HepG2 (cell line): ENCODE data around the gene ORM1.

Experiments used
- CTCF ChIP-seq: sonication (generic); formaldehyde crosslinking; IDR thresholded peaks from 2 replicates; pipeline ENCODE4 v1.5.0; 2020; ENCODE audit warnings: mild to moderate bottlenecking, missing genetic modification reagents, moderate library complexity
- HMGXB4 ChIP-seq, 2 experiments: sonication (generic) in 1 of 2; formaldehyde crosslinking in 1 of 2; IDR thresholded peaks; 2 replicates each; pipeline versions ENCODE4 v1.4.0 to v1.6.1; 2018 to 2020; ENCODE audit warnings: missing genetic modification reagents in 2 of 2, borderline replicate concordance in 1 of 2, low read depth in 1 of 2, mild to moderate bottlenecking in 1 of 2, missing biosample characterization in 1 of 2
- PBX3 ChIP-seq: sonication (generic); formaldehyde crosslinking; IDR thresholded peaks from 2 replicates; pipeline ENCODE4 v1.8.1; 2023; ENCODE audit warnings: missing genetic modification reagents, inconsistent platforms, borderline replicate concordance
- SOX6 ChIP-seq, 2 experiments: fragments of 450-650 bp in 1 of 2; sonication (generic) in 1 of 2; formaldehyde crosslinking in 1 of 2; IDR thresholded peaks; 2 replicates each; pipeline versions ENCODE4 v1.4.0 to v1.6.1; 2017 to 2020; ENCODE audit warnings: antibody characterized with exemption in 1 of 2, mild to moderate bottlenecking in 1 of 2, missing genetic modification reagents in 1 of 2
- STAT5B ChIP-seq: sonication (generic); formaldehyde crosslinking; IDR thresholded peaks from 2 replicates; pipeline ENCODE4 v1.4.0; 2020; ENCODE audit warnings: missing genetic modification reagents
- ZBTB20 ChIP-seq: sonication (generic); formaldehyde crosslinking; IDR thresholded peaks from 2 replicates; pipeline ENCODE4 v1.8.1; 2023; ENCODE audit warnings: missing genetic modification reagents, low read depth, mild to moderate bottlenecking, borderline replicate concordance
- ZNF33A ChIP-seq: sonication (generic); formaldehyde crosslinking; IDR thresholded peaks from 2 replicates; pipeline ENCODE4 v1.5.1; 2020; ENCODE audit warnings: missing genetic modification reagents, mild to moderate bottlenecking, moderate library complexity, borderline replicate concordance
- ZNF512 ChIP-seq: sonication (generic); formaldehyde crosslinking; IDR thresholded peaks from 2 replicates; pipeline ENCODE4 v1.4.0; 2020; ENCODE audit warnings: mild to moderate bottlenecking, missing genetic modification reagents
- ZNF629 ChIP-seq: sonication (generic); formaldehyde crosslinking; conservative IDR thresholded peaks from 2 replicates; pipeline ENCODE4 v1.5.0; 2020; ENCODE audit warnings: missing genetic modification reagents
- ZNF639 ChIP-seq: conservative IDR thresholded peaks from 2 replicates; pipeline ENCODE4 v1.6.1; 2018; ENCODE audit warnings: missing genetic modification reagents
- ZSCAN25 ChIP-seq: sonication (generic); formaldehyde crosslinking; IDR thresholded peaks from 2 replicates; pipeline ENCODE4 v1.8.0; 2022; ENCODE audit warnings: mild to moderate bottlenecking, missing genetic modification reagents

GRCh38 chr9:114371343-114371944 lies 48.5 kb downstream of the ORM1 start:
- TF ChIP-seq ZNF33A (CRISPR knock-in tag), result no peak
- TF ChIP-seq ZNF629, result no peak
- no peak for TF ChIP-seq HMGXB4 (CRISPR knock-in tag; IDR thresholded peaks at IDR 0.05; ENCODE audit: borderline replicate concordance in 1 of 2, low read depth in 1 of 2)
- no peak for TF ChIP-seq SOX6 (IDR thresholded peaks at IDR 0.05)
- TF ChIP-seq SOX6 (CRISPR knock-in tag; IDR thresholded peaks at IDR 0.05), result no peak
- no peak for TF ChIP-seq ZBTB20
- TF ChIP-seq ZNF512 (CRISPR knock-in tag), result no peak
- no peak for TF ChIP-seq ZNF639 (CRISPR knock-in tag)
- no peak for TF ChIP-seq STAT5B
- no peak for TF ChIP-seq CTCF (CRISPR knock-in tag)
- TF ChIP-seq PBX3 (CRISPR knock-in tag), result no peak
- no peak for TF ChIP-seq ZSCAN25 (CRISPR knock-in tag)
